ENCODE data around the gene FER.
A peak's percentile ranks its signal among the peaks of the same experiment; 100 is the strongest.

FER gene

DNA sequence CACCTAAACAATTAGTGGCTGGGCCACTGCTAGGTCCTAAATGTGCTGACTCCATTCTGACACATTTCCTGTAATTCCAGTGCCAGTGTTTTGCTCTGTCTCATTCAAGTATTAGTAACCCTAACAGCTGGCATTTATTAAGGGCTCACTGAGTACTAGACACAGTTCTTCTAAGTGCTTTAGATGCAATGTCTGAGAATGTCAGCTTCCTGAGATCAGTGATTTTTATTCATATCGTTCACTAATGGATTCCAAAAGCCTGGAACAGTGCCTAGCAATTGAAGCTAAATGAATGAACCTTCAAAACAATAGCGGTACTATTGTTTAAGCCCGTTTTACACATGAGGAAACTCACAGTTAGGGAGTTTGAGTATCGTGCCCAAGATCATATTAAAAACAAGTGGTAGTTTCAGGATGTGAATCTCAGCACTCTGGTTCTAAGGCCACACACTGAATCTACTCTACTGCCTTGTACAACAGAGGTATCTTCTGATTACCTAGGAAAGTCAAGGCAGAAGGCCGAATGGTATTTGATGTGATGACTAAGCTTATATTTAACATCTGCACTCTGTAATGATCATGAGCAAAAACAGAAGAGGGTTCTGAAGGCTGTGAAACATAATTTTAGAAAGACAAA, 358.1 kb downstream of the FER start:
- Histone ChIP-seq H3K9ac (ENCODE audit: low read length in 2 of 2) (no peak overlapping the region), H3K36me3 (ENCODE audit: control insufficient read depth in 2 of 2, insufficient read depth in 2 of 2, low read length in 2 of 2) (no peaks in the 10 kb centered on the region), H3K27ac (ENCODE audit: low read length) (peak overlapping the region; percentile 1), H3K4me3 (ENCODE audit: low read length in 2 of 2) (no peak overlapping the region), H3K4me1 (ENCODE audit: control insufficient read depth, insufficient read depth, low read length) (no peaks in the 10 kb centered on the region), H3K27me3 (ENCODE audit: control insufficient read depth in 1 of 2, insufficient read depth in 2 of 2, low read length in 2 of 2) (no peaks in the 10 kb centered on the region), H3K9me3 (ENCODE audit: control insufficient read depth in 2 of 2, low read length in 2 of 2) (no peaks in the 10 kb centered on the region)

DNA sequence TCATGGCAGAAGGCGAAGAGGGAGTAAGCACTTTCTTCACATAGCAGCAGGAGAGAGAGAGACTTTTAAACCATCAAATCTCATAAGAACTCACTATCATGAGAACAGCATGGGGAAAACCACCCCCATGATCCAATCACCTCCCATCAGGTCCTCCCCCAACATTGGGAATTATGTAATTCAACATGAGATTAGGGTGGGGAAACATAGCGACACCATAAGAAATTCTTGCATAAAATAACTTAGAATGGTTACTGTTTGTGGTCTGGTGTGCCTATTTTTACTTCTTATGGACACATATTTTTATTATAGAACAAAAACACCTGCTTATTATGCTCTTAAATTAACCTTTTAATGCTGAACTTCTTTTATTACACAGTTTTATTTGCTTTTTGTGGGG, 364.0 kb downstream of the FER start:
- H3K4me1 ChIP-seq (ENCODE audit: control insufficient read depth, insufficient read depth, low read length): no peaks in the 10 kb centered on the region
- H3K9me3 ChIP-seq (ENCODE audit: control insufficient read depth in 2 of 2, low read length in 2 of 2): no peaks in the 10 kb centered on the region
- no peak overlapping the region for H3K9ac ChIP-seq (ENCODE audit: low read length in 2 of 2)
- no peak overlapping the region for H3K27ac ChIP-seq (ENCODE audit: low read length)
- H3K4me3 ChIP-seq (ENCODE audit: low read length in 2 of 2): no peak overlapping the region
- H3K36me3 ChIP-seq (ENCODE audit: control insufficient read depth in 2 of 2, insufficient read depth in 2 of 2, low read length in 2 of 2): no peaks in the 10 kb centered on the region
- H3K27me3 ChIP-seq (ENCODE audit: control insufficient read depth in 1 of 2, insufficient read depth in 2 of 2, low read length in 2 of 2): no peaks in the 10 kb centered on the region

DNA sequence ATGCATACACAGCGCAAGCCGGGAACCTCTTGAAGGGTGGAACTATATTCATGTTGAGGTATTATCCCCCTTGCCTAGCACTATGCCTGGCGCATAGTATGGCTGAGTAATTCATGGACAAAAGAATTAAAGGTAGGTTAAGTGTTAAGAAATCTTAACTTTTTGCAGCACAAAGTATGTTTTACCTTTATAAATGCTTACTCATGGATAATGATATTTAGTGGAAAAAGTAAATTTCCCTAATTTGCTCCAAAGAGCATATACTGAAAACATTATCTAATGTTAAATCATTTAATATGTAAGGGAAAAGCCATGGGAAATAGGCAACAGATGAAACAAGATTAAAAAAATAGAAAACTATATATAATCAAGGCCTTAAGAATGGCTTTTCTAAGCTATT, 365.9 kb downstream of the FER start:
- H3K4me3 ChIP-seq (ENCODE audit: low read length in 2 of 2): no peak overlapping the region
- H3K27me3 ChIP-seq (ENCODE audit: control insufficient read depth in 1 of 2, insufficient read depth in 2 of 2, low read length in 2 of 2): no peaks in the 10 kb centered on the region

DNA sequence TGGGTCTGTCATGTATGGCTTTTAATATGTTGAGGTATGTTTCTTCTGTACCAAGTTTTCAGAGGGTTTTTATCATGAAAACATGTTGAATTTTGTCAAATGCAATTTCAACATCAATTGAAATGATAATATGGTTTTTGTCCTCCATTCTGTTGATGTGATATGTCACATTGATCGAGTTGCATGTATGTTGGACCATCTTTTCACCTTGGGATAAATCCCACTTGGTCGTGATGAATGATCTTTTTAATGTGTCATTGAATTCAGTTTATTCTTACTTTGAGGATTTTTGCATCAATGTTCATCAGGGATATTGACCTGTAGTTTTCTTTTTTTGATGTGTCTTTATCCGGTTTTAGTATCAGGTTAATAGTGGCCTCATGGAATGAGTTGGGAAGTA, 373.5 kb downstream of the FER start:
- Histone ChIP-seq H3K27me3 (ENCODE audit: control insufficient read depth in 1 of 2, insufficient read depth in 2 of 2, low read length in 2 of 2) (no peaks in the 10 kb centered on the region), H3K36me3 (ENCODE audit: control insufficient read depth in 2 of 2, insufficient read depth in 2 of 2, low read length in 2 of 2) (no peaks in the 10 kb centered on the region), H3K4me1 (ENCODE audit: control insufficient read depth, insufficient read depth, low read length) (no peaks in the 10 kb centered on the region), H3K9me3 (ENCODE audit: control insufficient read depth in 2 of 2, low read length in 2 of 2) (no peaks in the 10 kb centered on the region), H3K4me3 (ENCODE audit: low read length in 2 of 2) (no peak overlapping the region), H3K9ac (ENCODE audit: low read length in 2 of 2) (no peak overlapping the region), H3K27ac (ENCODE audit: low read length) (no peak overlapping the region)

More for the DNA sequence above, 365.9 kb downstream of the FER start:
- Histone ChIP-seq H3K36me3 (ENCODE audit: control insufficient read depth in 2 of 2, insufficient read depth in 2 of 2, low read length in 2 of 2) (no peaks in the 10 kb centered on the region), H3K27ac (ENCODE audit: low read length) (no peak overlapping the region), H3K9me3 (ENCODE audit: control insufficient read depth in 2 of 2, low read length in 2 of 2) (no peaks in the 10 kb centered on the region), H3K9ac (ENCODE audit: low read length in 2 of 2) (no peak overlapping the region), H3K4me1 (ENCODE audit: control insufficient read depth, insufficient read depth, low read length) (no peaks in the 10 kb centered on the region)

DNA sequence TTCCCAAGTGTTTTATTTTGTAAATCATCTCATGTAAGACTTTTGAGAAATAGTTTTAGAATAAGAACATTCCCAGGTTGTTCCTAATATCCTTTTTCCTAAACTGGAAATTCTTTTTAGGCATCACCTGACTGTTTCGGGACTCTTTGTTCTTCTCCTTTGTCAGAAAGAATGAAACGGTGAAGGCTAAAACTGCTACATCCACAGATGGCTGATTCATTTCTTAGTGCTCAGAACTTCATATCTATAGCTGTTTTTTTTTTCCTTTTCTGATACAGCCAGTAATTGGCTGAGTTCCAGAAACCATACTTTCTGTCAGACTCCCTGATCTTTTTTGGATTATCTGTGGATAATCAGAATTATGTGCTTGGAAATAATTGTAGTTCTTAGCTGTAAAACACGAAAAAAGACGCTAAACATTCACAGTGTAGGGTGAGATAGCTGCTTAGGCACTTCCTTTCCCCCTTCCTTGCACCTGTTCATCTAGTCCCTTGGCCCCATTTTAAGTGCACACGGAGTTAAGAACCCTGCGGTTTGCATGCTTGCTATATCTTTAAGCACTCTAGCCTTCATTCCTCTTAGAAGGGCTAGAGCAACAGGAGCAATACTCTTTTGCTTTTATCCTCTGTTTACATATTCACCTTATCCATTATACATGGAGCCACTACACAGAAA, 378.2 kb downstream of the FER start:
- no peaks in the 10 kb centered on the region for H3K4me1 ChIP-seq (ENCODE audit: control insufficient read depth, insufficient read depth, low read length)
- H3K4me3 ChIP-seq (ENCODE audit: low read length in 2 of 2): no peak overlapping the region
- no peak overlapping the region for H3K27ac ChIP-seq (ENCODE audit: low read length)
- H3K9ac ChIP-seq (ENCODE audit: low read length in 2 of 2): no peak overlapping the region
- no peaks in the 10 kb centered on the region for H3K27me3 ChIP-seq (ENCODE audit: control insufficient read depth in 1 of 2, insufficient read depth in 2 of 2, low read length in 2 of 2)
- no peaks in the 10 kb centered on the region for H3K9me3 ChIP-seq (ENCODE audit: control insufficient read depth in 2 of 2, low read length in 2 of 2)
- no peaks in the 10 kb centered on the region for H3K36me3 ChIP-seq (ENCODE audit: control insufficient read depth in 2 of 2, insufficient read depth in 2 of 2, low read length in 2 of 2)

DNA sequence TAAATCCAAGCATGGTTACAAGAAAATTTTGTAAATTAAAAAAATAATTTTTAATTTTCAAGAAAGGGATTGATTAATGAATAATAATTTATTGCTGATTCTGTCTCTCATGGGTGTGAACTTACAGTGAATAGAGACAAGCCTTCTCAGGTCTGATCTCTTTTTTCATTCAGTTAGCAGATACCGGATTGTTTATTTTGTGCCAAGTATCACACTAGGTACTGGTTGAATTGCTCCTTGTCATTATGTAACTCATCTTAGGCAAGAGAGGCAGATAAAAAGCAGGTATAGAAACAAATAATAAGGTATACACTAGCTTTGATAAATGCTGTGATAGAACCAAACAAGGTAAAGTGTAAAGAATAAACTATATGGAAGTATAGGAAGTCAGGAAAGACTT, 378.8 kb downstream of the FER start:
- no peaks in the 10 kb centered on the region for H3K9me3 ChIP-seq (ENCODE audit: control insufficient read depth in 2 of 2, low read length in 2 of 2)
- no peak overlapping the region for H3K9ac ChIP-seq (ENCODE audit: low read length in 2 of 2)
- no peaks in the 10 kb centered on the region for H3K4me1 ChIP-seq (ENCODE audit: control insufficient read depth, insufficient read depth, low read length)
- H3K36me3 ChIP-seq (ENCODE audit: control insufficient read depth in 2 of 2, insufficient read depth in 2 of 2, low read length in 2 of 2): no peaks in the 10 kb centered on the region
- H3K4me3 ChIP-seq (ENCODE audit: low read length in 2 of 2): no peak overlapping the region
- no peaks in the 10 kb centered on the region for H3K27me3 ChIP-seq (ENCODE audit: control insufficient read depth in 1 of 2, insufficient read depth in 2 of 2, low read length in 2 of 2)
- no peak overlapping the region for H3K27ac ChIP-seq (ENCODE audit: low read length)

DNA sequence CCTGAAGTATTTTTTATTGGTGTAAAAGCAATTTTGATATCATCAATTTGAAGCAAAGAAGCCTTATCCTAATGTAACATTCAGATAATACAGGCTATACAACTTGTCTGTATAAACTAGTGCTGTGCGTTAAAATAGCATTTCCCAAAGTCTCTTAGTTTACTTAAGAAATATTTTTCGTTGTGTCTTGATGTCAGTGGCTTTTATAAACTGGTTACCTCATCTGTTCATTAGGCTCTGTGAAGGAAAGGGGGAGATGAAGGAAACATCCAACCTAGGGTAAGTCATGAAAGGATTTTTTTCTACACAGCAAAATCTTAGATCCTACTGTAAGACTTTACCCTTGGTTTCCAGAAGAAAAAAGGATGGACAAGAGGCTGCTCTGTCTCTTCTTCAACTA, 389.2 kb downstream of the FER start:
- Histone ChIP-seq H3K4me3 (ENCODE audit: low read length in 2 of 2) (no peak overlapping the region), H3K36me3 (ENCODE audit: control insufficient read depth in 2 of 2, insufficient read depth in 2 of 2, low read length in 2 of 2) (no peaks in the 10 kb centered on the region), H3K9ac (ENCODE audit: low read length in 2 of 2) (no peak overlapping the region), H3K4me1 (ENCODE audit: control insufficient read depth, insufficient read depth, low read length) (no peaks in the 10 kb centered on the region), H3K9me3 (ENCODE audit: control insufficient read depth in 2 of 2, low read length in 2 of 2) (no peaks in the 10 kb centered on the region), H3K27me3 (ENCODE audit: control insufficient read depth in 1 of 2, insufficient read depth in 2 of 2, low read length in 2 of 2) (no peaks in the 10 kb centered on the region), H3K27ac (ENCODE audit: low read length) (no peak overlapping the region)

DNA sequence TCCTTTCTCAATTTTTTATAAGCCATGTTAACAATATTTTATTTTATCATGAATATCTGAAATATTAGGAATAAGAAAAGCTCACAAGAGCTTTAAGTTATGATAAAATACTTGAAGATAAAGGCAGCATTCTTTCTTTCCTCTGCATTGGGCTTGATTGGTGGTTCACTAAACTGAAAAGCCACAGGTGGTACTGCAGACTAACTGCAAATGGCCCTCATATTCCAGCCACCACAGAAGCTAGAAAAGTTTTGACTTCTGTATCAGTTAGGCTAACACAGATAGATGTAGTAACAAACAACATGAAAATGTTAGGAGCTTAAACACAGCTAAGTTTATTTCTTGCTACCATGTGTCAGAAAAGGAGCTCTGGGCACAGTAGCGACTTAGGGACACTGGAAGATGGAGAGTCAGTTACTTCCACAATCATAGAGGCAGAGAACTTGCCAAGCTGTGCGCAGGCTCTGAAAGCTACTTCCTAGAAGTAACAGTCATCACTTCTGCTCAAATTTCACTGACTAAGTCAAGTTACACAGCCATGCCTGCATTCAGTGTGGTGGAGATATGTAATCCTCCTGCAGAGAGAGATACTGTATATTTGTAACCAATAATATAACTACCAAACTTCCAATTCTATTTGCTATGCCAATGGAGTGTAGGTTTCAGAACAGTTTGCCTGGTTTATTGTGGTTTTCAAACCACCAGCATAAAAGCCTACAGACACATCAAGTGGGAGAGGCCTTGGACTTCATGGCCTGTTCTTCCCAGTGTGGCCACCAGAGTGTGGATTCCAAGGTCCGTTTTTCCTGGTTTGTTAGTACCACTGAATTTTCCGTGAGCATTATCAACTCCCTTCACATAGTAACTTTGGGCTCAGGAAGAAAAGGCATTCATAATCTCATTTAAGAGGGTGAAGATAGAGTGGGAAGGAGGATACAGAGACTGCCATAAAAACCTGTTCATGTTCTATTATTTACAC, 393.8 kb downstream of the FER start:
- Histone ChIP-seq H3K27me3 (ENCODE audit: control insufficient read depth in 1 of 2, insufficient read depth in 2 of 2, low read length in 2 of 2) (no peaks in the 10 kb centered on the region), H3K9me3 (ENCODE audit: control insufficient read depth in 2 of 2, low read length in 2 of 2) (no peaks in the 10 kb centered on the region), H3K36me3 (ENCODE audit: control insufficient read depth in 2 of 2, insufficient read depth in 2 of 2, low read length in 2 of 2) (no peaks in the 10 kb centered on the region), H3K27ac (ENCODE audit: low read length) (no peak overlapping the region), H3K4me3 (ENCODE audit: low read length in 2 of 2) (no peak overlapping the region), H3K9ac (ENCODE audit: low read length in 2 of 2) (no peak overlapping the region), H3K4me1 (ENCODE audit: control insufficient read depth, insufficient read depth, low read length) (no peaks in the 10 kb centered on the region)

DNA sequence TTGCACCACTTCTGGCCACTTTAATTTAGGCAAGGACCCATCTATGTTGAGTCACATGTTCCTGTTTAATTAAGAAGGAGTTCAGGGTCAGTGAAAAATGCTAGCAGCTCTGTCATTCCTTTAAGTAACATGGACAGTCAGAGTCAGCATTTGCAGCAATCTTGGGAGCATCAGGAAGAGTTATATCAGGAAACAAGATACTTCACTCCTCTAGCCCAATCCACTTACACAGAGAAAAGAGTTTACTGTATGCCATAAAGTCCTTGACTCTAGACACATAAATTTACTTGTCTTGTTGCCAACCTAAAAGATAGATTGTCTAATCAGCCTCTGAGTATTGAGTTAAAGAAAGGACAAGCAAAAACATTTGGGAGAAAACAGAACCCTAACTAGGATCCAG, 395.3 kb downstream of the FER start:
- Histone ChIP-seq H3K9ac (ENCODE audit: low read length in 2 of 2) (no peak overlapping the region), H3K4me1 (ENCODE audit: control insufficient read depth, insufficient read depth, low read length) (no peaks in the 10 kb centered on the region), H3K4me3 (ENCODE audit: low read length in 2 of 2) (no peak overlapping the region), H3K27me3 (ENCODE audit: control insufficient read depth in 1 of 2, insufficient read depth in 2 of 2, low read length in 2 of 2) (no peaks in the 10 kb centered on the region), H3K9me3 (ENCODE audit: control insufficient read depth in 2 of 2, low read length in 2 of 2) (no peaks in the 10 kb centered on the region), H3K36me3 (ENCODE audit: control insufficient read depth in 2 of 2, insufficient read depth in 2 of 2, low read length in 2 of 2) (no peaks in the 10 kb centered on the region), H3K27ac (ENCODE audit: low read length) (no peak overlapping the region)

DNA sequence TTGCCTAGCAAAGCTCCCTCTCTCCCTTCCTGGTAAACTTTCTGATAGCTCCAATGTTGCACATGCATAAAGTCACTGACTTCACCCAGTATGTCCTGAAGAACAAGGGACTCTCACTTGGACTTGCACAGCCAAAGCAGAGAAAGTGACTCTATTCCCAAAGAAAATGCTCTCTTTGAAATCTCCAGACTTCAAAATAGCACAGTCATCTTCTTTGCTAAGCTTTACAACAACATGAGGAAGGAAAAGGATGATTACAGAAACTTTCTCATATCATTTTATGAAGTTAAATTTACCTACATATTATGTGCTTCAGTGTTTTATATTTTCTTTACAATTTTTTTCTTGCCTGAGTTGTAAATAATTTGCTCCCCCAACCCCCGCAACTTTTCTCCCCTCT, 397.4 kb downstream of the FER start:
- Histone ChIP-seq H3K36me3 (ENCODE audit: control insufficient read depth in 2 of 2, insufficient read depth in 2 of 2, low read length in 2 of 2) (no peaks in the 10 kb centered on the region), H3K27me3 (ENCODE audit: control insufficient read depth in 1 of 2, insufficient read depth in 2 of 2, low read length in 2 of 2) (no peaks in the 10 kb centered on the region), H3K4me3 (ENCODE audit: low read length in 2 of 2) (no peak overlapping the region), H3K9me3 (ENCODE audit: control insufficient read depth in 2 of 2, low read length in 2 of 2) (no peaks in the 10 kb centered on the region), H3K27ac (ENCODE audit: low read length) (no peak overlapping the region), H3K9ac (ENCODE audit: low read length in 2 of 2) (no peak overlapping the region), H3K4me1 (ENCODE audit: control insufficient read depth, insufficient read depth, low read length) (no peaks in the 10 kb centered on the region)

Measured in stomach smooth muscle (tissue), 2 donors.